WI38 (cell line): Measurements from ENCODE around the gene TMEM244.

Experiments
- H3K4me3 ChIP-seq: 2 replicates; pipeline ENCODE4 v1.5.1; 2011; ENCODE audit warnings: low read depth, mild to moderate bottlenecking, control low read depth, low read length
- TF ChIP-seq, protein P1 (sequence below): IDR thresholded peaks from 2 replicates; pipeline ENCODE4 v1.5.1; 2012; ENCODE audit warnings: low read depth, mild to moderate bottlenecking, control low read depth, low read length

TMEM244 gene

DNA sequence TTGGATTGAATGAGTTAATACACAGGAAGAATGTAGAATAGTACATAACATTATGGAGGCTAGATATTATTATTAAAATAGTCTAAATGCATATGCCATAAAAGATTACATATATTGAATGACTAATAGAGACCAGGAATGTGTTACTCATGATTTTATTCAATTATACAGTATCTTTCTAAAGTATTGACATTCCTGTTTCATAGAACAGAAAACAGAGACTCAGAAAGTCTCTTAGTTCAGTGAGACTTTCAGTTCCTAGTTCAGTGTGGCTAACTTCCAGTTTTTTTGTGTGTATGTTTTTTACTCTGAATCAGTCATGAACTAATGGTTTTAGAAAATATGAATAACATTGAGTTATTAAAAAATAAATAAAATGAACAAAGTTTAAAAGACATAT is 34.6 kb upstream of the TMEM244 start:
- TF ChIP-seq, protein P1, sequence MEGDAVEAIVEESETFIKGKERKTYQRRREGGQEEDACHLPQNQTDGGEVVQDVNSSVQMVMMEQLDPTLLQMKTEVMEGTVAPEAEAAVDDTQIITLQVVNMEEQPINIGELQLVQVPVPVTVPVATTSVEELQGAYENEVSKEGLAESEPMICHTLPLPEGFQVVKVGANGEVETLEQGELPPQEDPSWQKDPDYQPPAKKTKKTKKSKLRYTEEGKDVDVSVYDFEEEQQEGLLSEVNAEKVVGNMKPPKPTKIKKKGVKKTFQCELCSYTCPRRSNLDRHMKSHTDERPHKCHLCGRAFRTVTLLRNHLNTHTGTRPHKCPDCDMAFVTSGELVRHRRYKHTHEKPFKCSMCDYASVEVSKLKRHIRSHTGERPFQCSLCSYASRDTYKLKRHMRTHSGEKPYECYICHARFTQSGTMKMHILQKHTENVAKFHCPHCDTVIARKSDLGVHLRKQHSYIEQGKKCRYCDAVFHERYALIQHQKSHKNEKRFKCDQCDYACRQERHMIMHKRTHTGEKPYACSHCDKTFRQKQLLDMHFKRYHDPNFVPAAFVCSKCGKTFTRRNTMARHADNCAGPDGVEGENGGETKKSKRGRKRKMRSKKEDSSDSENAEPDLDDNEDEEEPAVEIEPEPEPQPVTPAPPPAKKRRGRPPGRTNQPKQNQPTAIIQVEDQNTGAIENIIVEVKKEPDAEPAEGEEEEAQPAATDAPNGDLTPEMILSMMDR: no peak
- H3K4me3 ChIP-seq: no peak overlapping the region

DNA sequence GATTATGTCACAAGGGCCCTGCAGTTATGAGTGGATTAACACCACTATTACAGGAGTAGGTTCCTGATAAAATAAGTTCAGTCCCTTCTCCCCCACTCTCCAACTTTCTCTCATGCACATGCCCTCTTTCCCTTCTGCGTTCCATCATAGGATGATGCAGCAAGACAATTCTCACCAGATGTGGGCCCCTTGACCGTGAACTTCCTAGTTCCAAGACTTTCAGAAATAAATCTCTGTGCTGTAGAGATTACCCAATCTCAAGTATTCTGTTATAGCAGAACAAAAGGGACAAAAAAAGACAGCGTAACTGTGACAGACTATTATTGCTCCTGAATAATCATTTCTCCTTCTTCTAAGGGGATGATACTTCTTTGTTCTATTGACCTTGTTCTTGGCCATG is 33.8 kb upstream of the TMEM244 start:
- TF ChIP-seq, protein P1: no peak
- no peak overlapping the region for H3K4me3 ChIP-seq

GRCh38 chr6:129893640-129894039 is 32.5 kb upstream of the TMEM244 start:
- TF ChIP-seq, protein P1: no peak

GRCh38 chr6:129890701-129891100 is 29.6 kb upstream of the TMEM244 start:
- H3K4me3 ChIP-seq: no peak overlapping the region
- TF ChIP-seq, protein P1: no peak

More at GRCh38 chr6:129893640-129894039, 32.5 kb upstream of the TMEM244 start:
- no peak overlapping the region for H3K4me3 ChIP-seq

DNA sequence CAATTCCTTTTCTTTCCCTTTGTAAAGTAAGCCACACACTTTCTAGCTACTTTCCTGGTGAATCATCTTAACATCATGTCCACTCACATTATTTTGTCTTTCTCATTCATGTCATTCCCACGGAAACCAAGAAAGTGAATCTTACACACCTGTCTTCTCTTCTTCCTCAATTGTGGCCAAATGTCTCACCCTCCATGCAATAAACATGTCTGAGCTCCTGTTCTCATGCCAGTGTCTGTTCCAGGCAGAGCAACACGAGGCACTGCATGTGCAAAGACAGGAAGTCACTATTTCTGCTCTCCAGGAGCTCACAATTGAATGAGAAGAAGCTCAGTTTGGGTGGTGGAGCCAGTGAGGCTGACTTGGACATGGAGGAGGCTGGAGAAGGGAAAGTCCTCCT is 29.0 kb upstream of the TMEM244 start:
- no peak overlapping the region for H3K4me3 ChIP-seq
- TF ChIP-seq, protein P1: no peak

DNA sequence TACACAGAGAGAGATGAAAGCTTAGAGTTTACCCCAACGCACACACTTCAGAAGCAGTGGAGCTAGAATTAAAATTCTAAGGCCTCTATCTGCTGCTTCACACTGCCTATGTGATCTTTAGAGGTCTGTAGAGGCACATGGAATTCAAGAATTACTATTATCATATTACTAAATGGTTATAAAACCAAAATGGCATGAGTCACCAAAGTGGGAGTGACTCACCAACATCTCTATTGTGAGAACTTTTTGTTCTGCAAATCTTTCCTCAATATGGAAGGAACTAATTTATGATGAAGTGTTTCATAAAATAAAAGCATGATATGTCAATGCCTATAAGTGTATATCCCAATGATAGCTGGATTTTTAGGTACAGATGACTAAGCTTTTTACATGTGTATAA is 28.5 kb upstream of the TMEM244 start:
- H3K4me3 ChIP-seq: no peak overlapping the region
- TF ChIP-seq, protein P1: no peak

DNA sequence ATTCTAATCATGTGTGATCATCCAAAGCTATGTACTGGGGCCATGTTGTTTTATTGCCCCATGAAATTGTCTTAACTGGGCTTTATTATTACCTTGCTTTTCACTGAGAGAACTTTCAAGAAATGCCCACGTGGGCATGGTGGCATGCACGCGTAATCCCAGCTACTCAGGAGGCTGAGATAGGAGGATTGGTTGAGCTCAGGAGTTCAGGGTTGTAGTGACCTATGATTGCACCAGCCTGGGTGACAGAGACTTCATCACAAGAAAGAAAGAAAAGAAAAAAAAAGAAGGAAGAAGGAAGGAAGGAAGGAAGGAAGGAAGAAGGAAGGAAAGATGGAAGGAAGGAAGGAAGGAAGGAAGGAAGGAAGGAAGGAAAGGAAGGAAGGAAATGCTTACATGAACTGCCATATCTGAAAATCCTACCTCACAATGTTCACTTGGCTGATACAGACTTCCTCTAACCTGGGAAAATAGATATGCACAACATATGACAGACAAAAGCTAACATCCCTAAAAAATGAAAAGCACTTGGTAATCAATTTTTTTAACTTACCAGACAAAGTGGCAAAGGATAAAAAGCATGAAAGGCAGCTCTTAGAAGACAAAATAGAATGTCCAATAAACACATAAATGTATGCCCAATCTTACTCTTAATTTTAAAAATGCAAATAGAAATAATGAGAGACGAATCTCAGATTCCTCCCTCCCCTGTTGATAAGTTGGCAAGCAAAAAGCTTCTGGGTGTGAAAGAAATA is 25.5 kb upstream of the TMEM244 start:
- TF ChIP-seq, protein P1: no peak
- H3K4me3 ChIP-seq: no peak overlapping the region
